Measurements from ENCODE around the gene NBEA.

The NBEA gene

DNA sequence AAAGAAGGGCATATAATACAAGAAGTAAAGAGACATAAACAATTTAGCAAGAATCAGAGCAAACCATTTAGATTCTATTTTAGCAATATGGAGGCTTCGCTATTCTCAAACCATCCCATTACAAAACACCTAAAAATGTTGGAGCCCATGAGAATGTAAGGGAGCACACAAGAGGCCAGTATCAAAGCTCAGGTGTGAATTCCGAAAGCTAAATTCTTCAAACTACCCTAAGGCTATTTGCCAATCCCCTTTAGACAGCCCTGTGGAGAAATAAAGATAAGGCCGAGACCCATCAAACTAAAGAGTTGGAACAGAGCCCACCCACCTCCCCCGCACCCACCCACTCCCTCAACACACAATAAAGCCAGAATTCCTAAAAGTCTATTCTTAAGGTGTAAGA is 745.3 kb downstream of the NBEA start:
- no peak for DNase-seq

DNA sequence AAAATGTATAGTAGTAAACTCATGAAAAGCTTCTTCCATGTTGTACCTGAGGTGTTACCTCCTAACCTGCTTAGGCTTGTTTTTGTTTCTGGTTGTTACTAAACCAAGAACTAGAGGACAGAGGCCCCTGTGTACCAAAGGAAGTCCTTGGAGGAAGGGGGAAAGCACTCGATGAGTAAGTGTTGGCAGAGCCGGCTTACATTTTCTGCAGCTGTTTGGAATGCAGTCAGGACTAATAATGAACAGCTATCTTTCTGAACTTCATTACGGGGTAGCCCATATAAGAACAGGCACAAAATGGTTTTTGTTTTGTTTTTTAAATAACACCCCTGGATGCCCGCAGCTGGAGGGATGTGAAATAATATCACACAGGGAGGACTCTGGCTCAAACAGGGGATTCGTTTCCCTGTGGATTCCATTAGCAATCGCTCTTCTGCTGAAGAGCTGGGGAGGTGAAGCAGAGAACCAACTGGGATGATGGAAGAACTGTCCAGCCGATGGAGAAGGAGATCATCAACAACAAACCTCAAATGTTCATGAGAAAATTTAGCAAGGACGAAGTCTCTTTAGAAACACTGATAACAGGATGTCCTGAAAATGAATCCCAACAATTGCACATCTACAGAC is 748.6 kb downstream of the NBEA start:
- DNase-seq = no peak

DNA sequence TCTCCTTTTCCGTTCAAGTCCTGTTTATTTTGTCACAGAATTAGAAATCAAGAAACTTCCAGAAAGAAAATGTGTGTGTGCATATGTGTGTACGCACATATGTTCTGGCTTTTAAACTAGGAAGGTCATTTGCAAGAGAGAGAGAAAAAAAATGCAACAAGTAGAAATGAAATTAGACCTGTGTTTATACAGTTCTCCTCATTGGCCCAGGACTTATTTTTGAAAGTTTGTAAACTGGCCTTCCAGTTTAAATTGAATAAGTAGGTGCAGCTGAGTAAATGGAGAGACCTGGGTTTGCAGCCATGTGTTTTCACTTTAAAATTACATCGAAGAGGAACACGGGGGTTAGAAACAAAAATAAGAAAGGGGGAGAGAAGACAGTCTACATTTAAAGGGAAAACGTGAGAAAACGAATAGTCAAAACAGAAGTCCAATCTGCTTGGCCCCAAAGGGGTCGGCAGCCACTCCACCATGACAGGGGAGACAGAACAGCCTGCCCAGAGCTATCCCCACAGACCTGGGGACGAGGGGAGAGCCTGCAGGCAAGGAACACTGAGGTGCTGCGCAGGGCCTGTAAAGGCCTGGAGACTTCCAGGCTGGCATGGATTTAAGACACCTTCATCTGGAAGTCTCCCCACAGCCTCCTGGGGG is 751.2 kb downstream of the NBEA start:
- DNase-seq = no peak

DNA sequence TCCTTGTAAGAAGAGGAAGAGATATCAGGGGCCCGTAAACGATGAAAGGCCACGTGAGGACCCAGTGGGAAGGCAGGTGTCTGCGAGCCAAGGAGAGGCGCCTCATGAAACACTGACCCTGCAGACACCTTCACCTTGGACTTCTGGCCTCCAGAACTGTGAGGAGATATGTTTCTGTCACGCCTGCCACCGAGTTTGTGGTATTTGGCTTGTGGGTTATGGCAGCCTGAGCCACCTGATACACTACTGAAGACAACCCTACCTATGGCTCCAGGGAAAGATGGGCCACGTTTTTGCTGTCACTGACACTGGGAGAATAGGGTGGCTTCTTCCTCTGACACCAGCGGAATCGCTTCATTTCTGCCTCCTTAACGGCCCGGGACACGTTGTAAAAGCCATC is 752.0 kb downstream of the NBEA start:
- DNase-seq = no peak

DNA sequence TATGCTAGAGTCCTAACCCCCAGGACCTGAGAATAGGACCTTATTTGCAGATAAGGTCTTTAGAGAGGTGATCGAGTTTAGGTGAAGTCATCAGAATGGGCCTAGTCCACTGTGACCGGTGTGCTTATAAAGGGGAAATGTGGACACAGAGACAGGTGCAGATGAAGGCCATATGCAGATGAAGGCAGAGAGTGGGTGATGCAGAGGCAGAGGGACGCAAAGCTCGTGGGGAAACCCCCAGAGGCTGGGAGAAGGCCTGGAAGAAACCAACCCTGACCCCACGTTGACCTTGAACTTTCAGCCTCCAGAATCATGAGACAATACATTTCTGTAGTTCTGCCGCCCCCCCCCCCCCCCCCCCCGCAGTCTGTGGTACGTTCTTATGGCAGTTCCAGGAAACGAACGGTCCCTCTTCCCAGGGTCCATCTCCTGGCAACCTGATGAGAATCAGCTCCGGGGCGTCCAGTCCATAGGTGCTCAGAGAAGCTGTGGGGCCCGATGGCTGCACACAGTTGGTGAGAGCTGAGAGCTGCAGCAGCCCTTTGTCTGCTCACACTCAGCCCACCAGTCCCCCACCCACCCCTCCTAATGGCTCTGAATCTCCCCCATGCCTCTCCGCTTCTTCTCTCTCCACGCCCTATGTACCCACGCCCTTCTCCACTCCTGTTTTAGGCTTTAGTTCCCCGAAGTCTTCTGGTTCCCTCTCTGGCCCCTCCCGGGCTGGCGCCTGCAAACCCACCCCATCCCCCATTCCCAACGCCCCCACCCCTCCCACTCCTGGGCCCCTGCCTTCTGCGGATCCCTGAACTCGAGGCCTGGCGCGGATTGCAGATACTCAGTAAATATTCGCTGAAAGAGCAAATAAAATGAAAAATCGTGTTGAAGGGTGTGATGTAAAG is 752.7 kb downstream of the NBEA start:
- no peak for DNase-seq

DNA sequence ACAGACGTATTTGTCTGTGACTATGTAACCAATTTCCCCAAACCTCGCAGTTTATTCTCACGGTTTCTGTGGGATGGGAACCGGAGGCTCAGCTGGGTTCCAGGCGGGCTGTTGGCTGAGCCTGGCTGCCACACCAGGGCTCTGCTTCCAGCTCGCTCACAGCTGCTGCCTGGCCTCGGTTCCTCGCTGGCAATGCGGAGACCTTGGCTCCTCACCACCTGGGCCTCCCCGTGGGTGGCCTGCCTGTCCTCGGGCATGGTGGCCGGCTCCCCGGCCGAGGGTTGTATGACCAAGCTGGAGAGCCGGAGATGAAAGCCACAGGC is 753.3 kb downstream of the NBEA start:
- DNase-seq = no peak

DNA sequence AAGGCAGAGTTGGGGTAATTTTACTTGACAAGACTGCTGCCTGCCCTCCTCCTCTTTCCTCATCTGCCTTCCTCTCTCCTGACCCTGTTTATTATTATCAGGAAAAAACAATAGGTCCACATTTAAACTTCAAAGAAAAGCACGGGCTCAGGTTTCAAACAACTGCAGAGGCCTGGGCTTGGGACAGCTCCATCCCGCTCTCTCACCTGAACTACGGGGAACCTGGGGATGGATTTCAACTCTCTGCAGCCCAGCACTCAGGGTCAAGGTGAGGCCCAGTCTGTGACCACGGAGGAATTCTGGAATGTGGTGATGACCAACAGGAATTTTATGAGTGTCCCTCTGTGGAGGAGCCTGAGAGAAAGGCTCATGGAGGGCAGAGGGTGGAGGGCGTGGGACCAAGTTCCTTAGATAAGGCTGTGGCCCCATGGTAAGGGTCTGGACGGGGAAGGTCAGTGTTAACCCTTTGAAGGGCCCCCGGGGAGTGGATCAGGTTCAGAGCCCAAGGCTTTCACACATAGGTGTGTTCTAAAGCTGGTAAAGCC is 755.2 kb downstream of the NBEA start:
- no peak for DNase-seq

DNA sequence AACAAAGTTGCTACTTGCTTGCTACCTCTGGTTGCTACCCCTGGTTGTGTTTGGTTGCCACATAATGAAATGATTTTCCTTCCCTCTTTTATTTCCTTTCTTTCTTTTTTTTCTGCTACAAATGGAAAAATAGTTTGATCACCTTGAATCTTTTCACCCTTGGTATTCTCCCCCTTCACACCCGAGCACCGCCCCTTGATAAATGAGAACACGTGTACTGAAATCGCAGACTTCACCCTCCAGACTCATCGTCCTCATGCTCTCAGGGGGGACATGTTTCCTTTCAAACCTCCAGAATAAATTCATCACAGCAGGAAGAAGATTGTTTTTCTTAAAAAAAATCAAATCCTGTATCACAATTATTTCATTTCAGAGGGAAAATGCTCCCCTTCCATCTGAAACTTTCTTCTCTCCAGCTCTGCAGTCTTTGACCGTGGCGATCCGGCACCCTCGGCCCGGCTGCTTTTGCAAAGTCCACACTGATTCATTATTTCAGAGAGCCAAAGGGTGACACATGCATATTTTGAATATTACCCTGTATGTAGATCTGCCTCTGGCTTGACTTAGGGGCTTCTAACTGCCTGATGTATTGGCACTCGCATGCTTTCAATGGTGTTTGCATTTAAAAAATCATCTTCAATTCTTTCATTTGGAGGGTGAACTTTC is 757.0 kb downstream of the NBEA start:
- DNase-seq = no peak

DNA sequence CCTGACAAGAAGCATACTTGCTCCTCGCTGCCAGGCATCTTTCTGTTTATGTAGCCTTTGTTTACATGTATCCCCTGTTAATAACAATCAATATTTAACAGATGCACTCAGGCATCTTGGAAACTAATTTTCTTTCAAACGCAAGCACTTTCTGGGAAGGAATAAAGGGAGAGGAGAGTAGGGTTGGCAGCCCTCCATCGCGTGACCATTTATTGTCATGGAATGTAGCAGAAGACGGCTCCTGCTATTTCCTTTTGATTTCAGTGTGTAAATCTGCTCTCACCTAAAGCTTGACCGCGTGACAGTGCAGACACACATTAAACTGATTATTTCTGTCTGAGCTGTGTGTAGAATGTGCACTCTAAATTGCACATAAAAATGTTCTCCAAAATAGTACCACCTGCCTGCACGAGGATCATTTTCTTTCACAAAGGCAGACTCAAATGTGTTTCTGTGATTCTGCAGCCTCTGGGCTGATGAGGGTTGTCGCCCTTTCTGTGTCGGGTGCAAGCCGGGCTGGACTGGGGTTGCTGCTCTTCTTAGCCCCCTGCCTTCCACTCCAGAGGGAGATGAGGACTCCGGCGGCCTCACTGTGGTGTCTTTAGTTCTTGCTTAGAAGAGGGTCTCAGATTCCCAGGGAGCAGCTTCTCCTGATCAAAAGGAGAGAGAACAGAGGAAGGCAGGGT is 757.9 kb downstream of the NBEA start:
- DNase-seq = no peak

DNA sequence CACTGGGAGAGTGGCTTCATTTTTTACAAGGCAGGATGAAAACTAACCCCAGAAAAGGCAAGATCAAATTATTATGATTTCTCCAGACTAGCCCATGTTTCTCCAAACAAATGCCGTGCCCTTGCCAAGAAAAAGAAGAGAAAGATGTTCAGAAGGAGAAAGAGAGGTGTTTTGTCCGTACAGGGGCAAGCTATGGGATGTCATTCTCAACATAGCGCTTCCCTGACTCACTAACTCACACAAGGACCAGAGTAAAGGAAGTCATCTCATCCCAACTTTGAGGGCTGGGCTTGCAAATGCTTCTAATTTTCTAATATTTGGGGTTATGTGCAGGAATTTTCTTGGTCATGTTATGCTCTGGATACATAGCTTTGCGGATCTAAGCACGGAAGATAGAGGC is 758.6 kb downstream of the NBEA start:
- DNase-seq = no peak

DNA sequence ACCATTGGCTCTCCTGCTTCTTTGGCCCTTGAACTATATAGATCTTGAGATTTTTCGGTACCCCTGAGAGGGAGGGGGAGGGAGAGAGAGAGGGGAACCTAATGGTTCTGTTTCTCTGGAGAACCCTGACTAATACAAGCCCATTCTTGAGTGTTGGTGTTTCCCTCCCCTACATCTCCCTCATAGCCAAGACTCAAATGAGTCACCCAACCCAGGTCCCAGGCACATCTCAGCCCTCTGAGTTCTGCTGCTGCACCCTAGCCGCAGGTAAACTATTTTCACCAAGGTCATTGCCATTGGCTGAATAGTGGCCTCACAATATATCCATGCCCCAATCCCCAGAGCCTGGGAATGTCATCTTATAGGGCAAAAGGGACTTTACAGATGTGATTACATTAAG is 760.2 kb downstream of the NBEA start:
- DNase-seq = no peak

DNA sequence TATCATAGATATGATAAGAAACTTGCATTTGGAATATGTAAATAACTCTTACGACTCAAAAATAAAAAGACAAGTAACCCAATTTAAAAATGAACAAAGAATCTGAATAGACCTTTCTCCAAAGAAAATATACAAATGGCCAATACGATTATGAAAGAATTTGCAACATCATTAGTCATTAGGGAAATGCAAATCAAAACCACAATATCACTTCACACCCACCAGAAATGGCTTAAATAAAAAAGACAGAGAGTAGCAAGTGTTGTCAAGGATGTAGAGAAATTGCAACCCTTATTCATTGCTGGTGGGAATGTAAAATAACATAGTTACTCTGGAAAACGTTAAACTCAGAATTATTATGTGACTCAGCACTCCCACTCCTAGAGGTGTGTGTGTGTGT is 761.0 kb downstream of the NBEA start:
- DNase-seq = no peak

DNA sequence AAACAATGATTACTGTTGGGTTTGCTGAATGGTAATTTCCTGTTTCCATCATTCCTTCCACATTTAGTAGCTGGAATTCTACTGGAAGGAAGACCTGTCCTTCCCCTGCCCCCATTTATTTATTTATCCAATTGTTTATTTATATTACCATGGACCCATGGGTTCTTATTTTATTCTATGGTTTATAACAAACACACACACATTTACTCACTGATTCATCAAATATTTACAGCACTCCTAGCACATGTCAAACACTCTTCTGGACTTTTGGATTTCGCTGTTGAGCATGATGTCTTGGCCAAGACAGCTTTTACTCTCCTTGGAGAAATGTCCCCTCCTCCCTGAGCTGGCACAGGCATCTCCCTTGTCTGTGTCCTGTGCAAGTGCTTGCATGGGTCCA is 762.3 kb downstream of the NBEA start:
- no peak for DNase-seq

DNA sequence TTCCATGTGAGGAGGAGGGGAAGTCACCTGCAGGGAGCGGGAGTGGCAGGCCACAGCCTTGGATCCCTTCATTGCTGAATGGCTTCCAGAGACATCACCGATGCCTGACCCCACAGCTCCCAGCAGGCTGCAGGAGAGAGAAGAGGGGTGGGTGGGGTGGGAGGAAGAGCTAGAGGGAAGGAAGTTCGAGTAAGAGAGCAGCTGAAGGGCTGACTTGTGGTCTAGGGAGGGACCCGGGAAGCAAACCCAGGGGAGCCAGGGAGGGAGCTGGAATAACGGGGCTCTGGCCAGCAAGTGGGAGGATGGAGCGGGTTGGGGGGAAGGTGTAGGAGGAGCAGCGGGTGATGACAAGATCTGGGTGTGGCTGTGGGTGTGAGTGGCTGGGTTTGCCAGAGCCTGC is 764.2 kb downstream of the NBEA start:
- DNase-seq = no peak

DNA sequence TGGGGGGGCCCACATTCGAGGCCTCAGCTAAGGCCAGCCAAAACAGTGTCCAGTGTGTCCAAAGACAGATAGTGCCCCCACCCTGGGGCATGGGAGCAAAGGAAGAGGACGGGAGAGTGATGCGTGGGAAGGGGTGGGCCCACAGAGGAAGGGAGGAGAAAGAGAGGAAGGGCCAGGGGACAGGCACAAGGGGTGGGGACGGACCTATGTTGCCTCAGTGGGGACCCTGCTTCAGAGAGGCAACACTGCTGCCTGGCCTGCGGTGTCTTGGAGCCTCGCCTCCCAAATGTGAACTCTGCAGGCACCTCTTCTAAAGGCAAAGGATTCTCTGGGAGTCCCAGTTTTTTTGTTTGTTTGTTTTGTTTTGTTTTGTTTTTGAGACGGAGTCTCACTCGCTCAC is 764.7 kb downstream of the NBEA start:
- DNase-seq = no peak

DNA sequence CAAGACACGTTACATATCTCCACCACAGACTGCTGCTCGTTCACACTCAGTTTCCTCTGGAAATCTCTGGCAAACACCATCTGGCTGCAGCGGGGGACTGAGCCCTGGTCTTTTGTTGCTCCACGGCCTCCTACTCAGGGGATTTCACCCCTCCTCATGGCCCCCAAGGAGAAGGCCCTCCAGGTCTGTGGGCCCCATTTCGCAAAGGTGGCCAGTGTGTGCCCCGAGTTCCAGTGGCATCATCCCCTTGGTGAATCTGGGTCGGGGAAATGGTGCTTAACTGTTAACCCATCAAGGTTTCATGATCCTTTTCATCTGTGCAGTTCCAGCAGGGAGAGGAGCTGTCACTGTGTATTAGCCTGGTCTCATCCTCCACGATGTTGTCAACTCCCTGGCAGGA is 769.8 kb downstream of the NBEA start:
- peak; percentile 3 for DNase-seq

DNA sequence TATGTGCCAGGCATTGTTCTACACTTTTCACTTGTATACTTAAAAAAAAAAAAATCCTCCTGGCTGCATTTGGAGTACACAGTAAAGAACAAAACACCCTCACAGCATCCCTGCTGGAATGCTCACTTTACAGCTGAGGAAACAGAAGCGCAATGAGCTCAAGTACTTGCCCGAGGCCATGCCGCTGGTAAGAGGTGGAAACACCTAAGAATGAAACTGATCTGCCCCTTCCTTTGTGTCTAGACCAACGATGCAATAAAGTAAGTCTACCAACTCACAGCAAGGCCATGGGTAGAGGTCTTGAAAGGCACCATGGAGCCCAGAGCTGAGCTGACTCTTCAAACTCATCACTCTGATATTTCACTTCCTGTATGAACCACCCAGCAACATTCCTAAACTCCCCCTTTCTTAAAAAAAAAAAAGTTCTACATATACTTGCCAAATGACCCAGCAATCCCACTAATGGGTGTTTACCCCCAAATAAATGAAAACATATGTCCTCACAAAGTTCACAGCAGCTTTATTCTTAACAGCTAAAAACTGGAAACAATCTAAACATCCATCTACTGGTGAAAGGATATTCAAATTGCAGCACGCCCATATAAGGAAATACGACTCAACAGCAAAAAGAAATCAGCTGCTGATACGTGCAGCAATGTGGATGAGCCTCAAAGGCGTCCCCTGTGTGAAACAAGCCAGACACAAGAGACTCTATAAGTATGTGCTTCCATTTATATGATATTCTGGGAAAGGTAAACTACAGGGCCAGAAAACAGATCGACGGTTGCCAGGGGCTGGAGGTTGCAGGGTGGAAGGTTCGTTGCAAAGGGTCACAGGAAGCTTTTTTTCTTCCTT is 771.1 kb downstream of the NBEA start:
- DNase-seq = no peak

DNA sequence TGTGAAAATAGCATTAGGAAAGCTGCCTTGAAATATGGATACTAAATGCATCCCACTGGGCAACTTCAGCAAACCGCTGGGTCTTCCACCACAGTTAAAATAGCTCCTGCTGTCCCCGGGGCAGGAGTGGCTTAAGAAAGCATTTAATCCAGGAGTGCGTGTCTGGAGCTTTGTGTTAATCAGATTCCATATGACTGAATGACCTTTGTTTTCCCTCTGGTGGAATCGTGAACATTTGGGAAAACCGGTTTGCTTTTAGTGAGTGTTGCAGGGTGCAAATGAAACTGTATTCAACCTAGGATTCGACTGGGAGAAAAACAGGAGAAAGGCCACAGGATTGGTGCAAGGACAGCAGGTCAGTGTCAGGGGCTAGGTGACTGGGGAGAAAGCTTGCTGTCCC is 772.1 kb downstream of the NBEA start:
- no peak for DNase-seq

DNA sequence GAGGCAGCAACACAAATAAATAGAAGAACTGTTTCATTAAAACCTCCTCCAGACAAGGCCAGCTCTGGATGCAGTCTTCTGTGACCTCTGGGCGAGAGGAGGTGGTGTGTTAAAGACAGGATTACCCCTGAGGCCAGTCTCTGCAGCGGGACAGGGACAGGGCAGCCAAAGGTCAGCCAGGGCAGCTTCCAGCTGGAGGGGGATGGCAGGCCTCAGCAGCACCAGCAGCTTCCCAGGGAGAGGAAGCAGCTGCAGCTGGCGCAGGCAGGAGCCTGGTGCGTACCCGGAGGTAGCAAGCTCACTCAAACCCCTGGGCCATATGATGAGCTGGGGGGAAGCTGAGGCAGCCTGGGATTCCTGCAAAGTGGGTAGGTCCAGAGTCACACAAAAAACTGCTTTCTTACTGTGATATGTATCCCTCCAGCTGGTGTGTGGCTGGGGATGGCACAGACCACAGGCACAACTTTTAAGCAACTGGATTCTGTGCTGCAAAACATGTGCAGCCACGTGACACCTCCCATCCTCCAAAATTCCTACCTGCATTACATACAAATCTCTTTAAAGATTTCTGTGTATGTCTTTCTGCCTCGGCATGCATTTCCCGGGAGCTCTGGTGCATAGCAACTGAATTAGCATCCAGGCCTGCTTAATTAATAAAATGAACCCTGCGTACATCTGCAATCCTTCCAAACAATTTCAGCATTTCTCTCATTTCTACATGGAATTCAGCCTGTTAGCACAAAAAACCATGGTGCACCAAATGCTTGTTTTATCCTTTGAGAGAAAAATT is 772.7 kb downstream of the NBEA start:
- DNase-seq = no peak

DNA sequence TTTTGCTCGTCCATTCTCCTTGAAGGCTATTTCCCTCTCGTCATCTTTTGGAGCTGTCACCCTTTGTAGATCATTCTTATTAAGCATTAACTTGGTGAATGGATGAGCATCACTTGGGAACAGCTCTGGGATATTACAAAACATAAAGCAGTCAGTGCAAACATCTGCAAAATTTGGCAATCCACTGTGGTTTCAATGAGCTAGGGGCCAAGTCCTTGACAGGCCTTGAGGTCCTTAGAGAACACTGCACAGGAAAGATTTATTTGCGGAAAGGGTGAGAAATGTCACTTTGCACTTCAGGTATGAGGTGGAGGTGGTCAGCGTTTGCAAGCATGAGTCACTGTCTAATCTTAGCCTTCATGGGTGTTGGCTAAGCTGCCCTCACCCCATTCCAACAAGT is 774.1 kb downstream of the NBEA start:
- DNase-seq = peak; percentile 64

DNA sequence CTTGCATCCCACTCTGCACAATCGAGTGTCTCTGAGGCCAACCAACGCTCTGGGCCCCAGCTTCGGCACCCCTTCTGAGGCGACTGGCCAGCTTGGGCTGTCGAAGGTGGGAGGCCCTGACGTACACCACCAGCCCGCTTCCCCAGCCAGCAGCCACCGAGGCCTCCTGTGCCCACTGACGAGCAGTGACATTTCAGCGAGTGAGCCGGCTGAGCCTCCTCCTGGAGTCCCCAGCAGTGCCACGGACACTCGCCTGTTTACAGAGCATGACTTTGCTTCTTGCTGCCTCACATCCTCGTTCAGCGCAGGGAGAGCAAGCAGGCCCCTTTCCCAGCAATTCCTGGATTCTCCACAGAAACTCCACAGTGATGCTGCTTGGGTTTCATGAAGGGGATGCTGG is 774.7 kb downstream of the NBEA start:
- DNase-seq = no peak

All from NCI-H446 treated with DMSO at 0.1 percent for 48 hours (cell line).